ENCODE results near the gene COL9A2. TPM values are rescaled to one million over a fixed set of nuclear protein-coding genes. Genes with fewer than 3 reads are reported as not detected.
"Not testable (repeated sequence)": the region's sequence is repeated elsewhere in the genome, so short reads cannot be mapped to it uniquely, and the experiment has no call there.

COL9A2 gene
- total RNA-seq, 1 experiment from 2014 or later = 4.0 TPM

GRCh38 chr1:40331403-40331802 lies 14.3 kb upstream of the COL9A2 start:
- in situ Hi-C loops (cut with HindIII; ENCODE audit: low sequenced_read_pairs); DNase-seq (ENCODE audit: low spot score): not testable (repeated sequence)

GRCh38 chr1:40318970-40319621 lies 2.0 kb upstream of the COL9A2 start:
- in situ Hi-C loops (cut with HindIII; ENCODE audit: low sequenced_read_pairs) = no loop called here
- DNase-seq (ENCODE audit: low spot score) = no peak

- no peak for DNase-seq (ENCODE audit: low spot score)
- in situ Hi-C loops (cut with HindIII; ENCODE audit: low sequenced_read_pairs) = no loop called here
These were observed 1.4 kb upstream of the COL9A2 start for GRCh38 chr1:40318476-40318875.

GRCh38 chr1:40317394-40318074 lies 448 bp upstream of the COL9A2 start:
- no peak for DNase-seq (ENCODE audit: low spot score)

GRCh38 chr1:40315795-40316594 lies 1.1 kb downstream of the COL9A2 start:
- in situ Hi-C loops (cut with HindIII; ENCODE audit: low sequenced_read_pairs) = no loop called here
- DNase-seq (ENCODE audit: low spot score) = no peak

More at GRCh38 chr1:40317394-40318074, 448 bp upstream of the COL9A2 start:
- in situ Hi-C loops (cut with HindIII; ENCODE audit: low sequenced_read_pairs) = no loop called here

- DNase-seq (ENCODE audit: low spot score) = peak; percentile 60
- in situ Hi-C loops (cut with HindIII; ENCODE audit: low sequenced_read_pairs) = no loop called here
These were observed 1.8 kb downstream of the COL9A2 start for GRCh38 chr1:40315239-40315794.

GRCh38 chr1:40314721-40315238 lies 2.3 kb downstream of the COL9A2 start:
- in situ Hi-C loops (cut with HindIII; ENCODE audit: low sequenced_read_pairs) = no loop called here
- DNase-seq (ENCODE audit: low spot score) = no peak

- DNase-seq (ENCODE audit: low spot score) = no peak
- in situ Hi-C loops (cut with HindIII; ENCODE audit: low sequenced_read_pairs) = no loop called here
These were observed 2.9 kb downstream of the COL9A2 start for GRCh38 chr1:40313958-40314720.

GRCh38 chr1:40313329-40313957 lies 3.6 kb downstream of the COL9A2 start:
- in situ Hi-C loops (cut with HindIII; ENCODE audit: low sequenced_read_pairs) = no loop called here

GRCh38 chr1:40312238-40313205 lies 4.6 kb downstream of the COL9A2 start:
- in situ Hi-C loops (cut with HindIII; ENCODE audit: low sequenced_read_pairs) = no loop called here
- DNase-seq (ENCODE audit: low spot score) = no peak

More at GRCh38 chr1:40313329-40313957, 3.6 kb downstream of the COL9A2 start:
- DNase-seq (ENCODE audit: low spot score) = no peak

GRCh38 chr1:40311692-40312091 lies 5.4 kb downstream of the COL9A2 start:
- in situ Hi-C loops (cut with HindIII; ENCODE audit: low sequenced_read_pairs) = no loop called here
- no peak for DNase-seq (ENCODE audit: low spot score)

- DNase-seq (ENCODE audit: low spot score) = no peak
These were observed 6.0 kb downstream of the COL9A2 start for GRCh38 chr1:40310983-40311642.

GRCh38 chr1:40310129-40310461 lies 7.0 kb downstream of the COL9A2 start:
- in situ Hi-C loops (cut with HindIII; ENCODE audit: low sequenced_read_pairs) = no loop called here
- DNase-seq (ENCODE audit: low spot score) = no peak

More at GRCh38 chr1:40310983-40311642, 6.0 kb downstream of the COL9A2 start:
- in situ Hi-C loops (cut with HindIII; ENCODE audit: low sequenced_read_pairs) = no loop called here

- peak; percentile 47 for DNase-seq (ENCODE audit: low spot score)
- in situ Hi-C loops (cut with HindIII; ENCODE audit: low sequenced_read_pairs) = no loop called here
These were observed 7.5 kb downstream of the COL9A2 start for GRCh38 chr1:40309374-40310128.

GRCh38 chr1:40308036-40308727 lies 8.9 kb downstream of the COL9A2 start:
- DNase-seq (ENCODE audit: low spot score) = peak; percentile 69
- in situ Hi-C loops (cut with HindIII; ENCODE audit: low sequenced_read_pairs) = no loop called here

- DNase-seq (ENCODE audit: low spot score) = no peak
- in situ Hi-C loops (cut with HindIII; ENCODE audit: low sequenced_read_pairs) = no loop called here
These were observed 9.9 kb downstream of the COL9A2 start for GRCh38 chr1:40307186-40307585.
